Testis (tissue), 3 donors: ENCODE results near the gene LY6G6C. TPM values are rescaled to one million over a fixed set of nuclear protein-coding genes. Genes with fewer than 3 reads are reported as not detected.

Source experiments
- DNase-seq: peaks from one replicate; pipeline ENCODE4 v3.0.0-alpha.2; 2019
- H3K27ac ChIP-seq, 2 donors: fragments of 200-600 bp; sonication (generic); one replicate each; pipeline ENCODE4 v1.5.1; 2019
- H3K27me3 ChIP-seq: fragments of 200-600 bp; sonication (generic); one replicate; pipeline ENCODE4 v1.5.1; 2019
- H3K36me3 ChIP-seq: fragments of 200-600 bp; sonication (generic); one replicate; pipeline ENCODE4 v1.5.1; 2017; ENCODE audit warnings: low read depth; ENCODE audit errors: missing control alignments
- H3K4me1 ChIP-seq: fragments of 200-600 bp; sonication (generic); one replicate; pipeline ENCODE4 v1.5.1; 2019
- H3K4me3 ChIP-seq, 2 donors: fragments of 200-600 bp; sonication (generic); one replicate each; pipeline ENCODE4 v1.5.1; 2017 to 2019
- H3K9me3 ChIP-seq: fragments of 200-600 bp; sonication (generic); one replicate; pipeline ENCODE4 v1.5.1; 2017
- CTCF ChIP-seq, 3 experiments: fragments of 450-650 bp in 2 of 3; fragments of 200-600 bp in 1 of 3; sonication (generic) in 1 of 3; IDR thresholded peaks; one replicate each; pipeline ENCODE4 v1.5.1; 2016 to 2019; ENCODE audit warnings: antibody characterized with exemption in 3 of 3, mild to moderate bottlenecking in 2 of 3, moderate library complexity in 1 of 3
- POLR2A ChIP-seq: fragments of 450-650 bp; IDR thresholded peaks from one replicate; pipeline ENCODE4 v1.6.1; 2017; ENCODE audit warnings: antibody characterized with exemption, mild to moderate bottlenecking, moderate library complexity
- whole genome bisulfite sequencing, 2 donors: methylation state at CpG; one replicate each; pipeline ENCODE4 v1.1.5; 2018; 5-methylcytosine and 5-hydroxymethylcytosine counted together
- intact Hi-C: fragments of 100-400 bp; cut with DNase I; formaldehyde crosslinking; loops from one replicate; pipeline ENCODE4 v1.15.1; 2023; ENCODE audit warnings: low total_unique reads
- polyA plus RNA-seq: library from polyadenylated mRNA; stranded (reverse); fragments of 350-450 nt; fragmentation: Illumina TruSeq; extraction: RNeasy Lipid Tissue Mini Kit (QIAGEN cat#74804); gene quantifications from one replicate; pipeline ENCODE4 v1.2.3, GENCODE V29; 2014; ENCODE audit warnings: low read depth, low replicate concordance; ENCODE audit not compliant: insufficient read depth
- total RNA-seq, 2 donors: library from RNA; depleted of rRNA; stranded (reverse); fragments of >200 nt; gene quantifications; one replicate each; pipeline ENCODE4 v1.2.3, GENCODE V29; 2016

Gene LY6G6C
- total and polyA plus RNA-seq, 3 donors from 2014 or later, result 0.39 to 1.4 TPM; not detected in 1

GRCh38 chr6:31758281-31758680 is 36.7 kb upstream of the LY6G6C start:
- Histone ChIP-seq H3K9me3 (no peaks in the 10 kb centered on the region), H3K27ac (no peak overlapping the region), H3K4me1 (no peaks in the 10 kb centered on the region), H3K36me3 (no peaks in the 10 kb centered on the region), H3K4me3 (no peak overlapping the region), H3K27me3 (no peaks in the 10 kb centered on the region)
- WGBS, 2 donors, result 91 to 97% methylated on average over 2 of the region's 2 CpGs
- intact Hi-C loops, result no loop called here
- DNase-seq, result no peak
- TF ChIP-seq CTCF (IDR thresholded peaks at IDR 0.05) (no peak), POLR2A (no peak)

- WGBS, 2 donors, result 74 to 76% methylated on average over 7 to 8 of the region's 8 CpGs
- intact Hi-C loops, result no loop called here
- no peaks in the 10 kb centered on the region for H3K4me1 ChIP-seq
- TF ChIP-seq POLR2A, result no peak
- TF ChIP-seq CTCF (IDR thresholded peaks at IDR 0.05), result no peak
- H3K27me3 ChIP-seq, result no peaks in the 10 kb centered on the region
- H3K36me3 ChIP-seq, result no peaks in the 10 kb centered on the region
- no peaks in the 10 kb centered on the region for H3K9me3 ChIP-seq
- no peak for DNase-seq
- no peak overlapping the region for H3K27ac ChIP-seq
- no peak overlapping the region for H3K4me3 ChIP-seq
These were observed 31.3 kb upstream of the LY6G6C start for GRCh38 chr6:31752739-31753319.

GRCh38 chr6:31750411-31751022 is 29.0 kb upstream of the LY6G6C start:
- H3K27me3 ChIP-seq, result no peaks in the 10 kb centered on the region
- H3K4me3 ChIP-seq, result no peak overlapping the region
- H3K36me3 ChIP-seq, result no peaks in the 10 kb centered on the region
- TF ChIP-seq CTCF (IDR thresholded peaks at IDR 0.05) (no peak), POLR2A (no peak)
- H3K4me1 ChIP-seq, result no peaks in the 10 kb centered on the region
- no peaks in the 10 kb centered on the region for H3K9me3 ChIP-seq
- DNase-seq, result no peak
- intact Hi-C loops, result no loop called here
- 84 to 94% methylated on average over 7 of the region's 7 CpGs for WGBS, 2 donors
- no peak overlapping the region for H3K27ac ChIP-seq

GRCh38 chr6:31749301-31750036 is 27.9 kb upstream of the LY6G6C start:
- WGBS, 2 donors, result 87% methylated on average over 8 of the region's 8 CpGs
- intact Hi-C loops, result no loop called here
- TF ChIP-seq POLR2A, result no peak
- TF ChIP-seq CTCF (IDR thresholded peaks at IDR 0.05), result no peak

More at GRCh38 chr6:31749301-31750036, 27.9 kb upstream of the LY6G6C start:
- DNase-seq, result no peak
- Histone ChIP-seq H3K36me3 (no peaks in the 10 kb centered on the region), H3K4me1 (no peaks in the 10 kb centered on the region), H3K27me3 (no peaks in the 10 kb centered on the region), H3K9me3 (no peaks in the 10 kb centered on the region), H3K4me3 (no peak overlapping the region), H3K27ac (no peak overlapping the region)
